H1 (cell line): ENCODE measurements around the gene MUC5AC. TPM values are rescaled to one million over a fixed set of nuclear protein-coding genes. Genes with fewer than 3 reads are reported as not detected.

Experiments
- CTCF ChIA-PET: fragments of 300-600 bp; sonication (Branson Sonifier 250); formaldehyde crosslinking; loops from one replicate; lab custom pipeline; 2021; ENCODE audit not compliant: partially characterized antibody; lab: Charles Lee
- POLR2A ChIA-PET: fragments of 300-600 bp; sonication (Branson Sonifier 250); formaldehyde crosslinking; loops from one replicate; lab custom pipeline; 2021; ENCODE audit warnings: inconsistent platforms; ENCODE audit not compliant: partially characterized antibody; lab: Charles Lee
- DNase-seq, 2 experiments: peaks; one replicate each; pipeline versions ENCODE4 v3.0.0 to v3.0.0-alpha.2; 2010 to 2022; ENCODE audit warnings: low spot score in 2 of 2, low read depth in 1 of 2, mixed read lengths in 1 of 2
- FAIRE-seq: peaks from 2 replicates; lab custom pipeline; 2011; peaks lifted over from hg19 to GRCh38; lab: Jason Lieb, UNC
- H2AFZ ChIP-seq: 2 replicates; pipeline ENCODE4 v1.8.1; 2012; ENCODE audit warnings: low read length, inconsistent platforms
- H2AK5ac ChIP-seq: 2 replicates; pipeline ENCODE4 v1.6.1; 2013; ENCODE audit warnings: low read depth, low read length
- H2BK120ac ChIP-seq: replicated peaks from 2 replicates; pipeline ENCODE3; 2013; ENCODE audit warnings: low read depth, low read length, inconsistent platforms
- H2BK12ac ChIP-seq: 2 replicates; pipeline ENCODE4 v1.6.1; 2013; ENCODE audit warnings: low read depth, low read length
- H2BK15ac ChIP-seq: 2 replicates; pipeline ENCODE4 v1.6.1; 2013; ENCODE audit warnings: low read length
- H2BK20ac ChIP-seq: 2 replicates; pipeline ENCODE4 v1.6.1; 2013; ENCODE audit warnings: low read length
- H2BK5ac ChIP-seq: 2 replicates; pipeline ENCODE4 v1.6.1; 2013; ENCODE audit warnings: low read depth, low read length
- H3K14ac ChIP-seq: 2 replicates; pipeline ENCODE4 v1.6.1; 2013; ENCODE audit warnings: inconsistent platforms; ENCODE audit not compliant: insufficient read length
- H3K18ac ChIP-seq: 2 replicates; pipeline ENCODE4 v1.6.1; 2013; ENCODE audit warnings: low read length; ENCODE audit errors: extremely low read depth
- H3K23ac ChIP-seq: 2 replicates; pipeline ENCODE4 v1.6.1; 2013; ENCODE audit warnings: inconsistent platforms; ENCODE audit not compliant: insufficient read length
- H3K23me2 ChIP-seq: 2 replicates; pipeline ENCODE4 v1.6.1; 2013; ENCODE audit warnings: low read depth, low read length
- H3K27ac ChIP-seq: 2 replicates; pipeline ENCODE4 v1.6.1; 2011; ENCODE audit warnings: low read depth, low read length, inconsistent platforms
- H3K27me3 ChIP-seq, 4 experiments: replicated peaks in 1 of 4; 1 replicate in 1 of 4; 2 replicates in 3 of 4; pipeline versions ENCODE4 v1.6.1 to v1.8.1; 2011 to 2013; ENCODE audit warnings: low read length in 3 of 4, mild to moderate bottlenecking in 3 of 4, inconsistent platforms in 2 of 4, mixed read lengths in 2 of 4, moderate library complexity in 1 of 4; ENCODE audit not compliant: control insufficient read depth in 3 of 4, insufficient read depth in 3 of 4; ENCODE audit errors: extremely low read depth in 1 of 4
- H3K36me3 ChIP-seq, 4 experiments: 2 replicates each; pipeline versions ENCODE4 v1.6.1 to v1.8.1; 2011 to 2013; ENCODE audit warnings: mild to moderate bottlenecking in 4 of 4, low read length in 3 of 4, moderate library complexity in 2 of 4, control low read depth in 1 of 4, inconsistent platforms in 1 of 4; ENCODE audit not compliant: insufficient read depth in 4 of 4, control insufficient read depth in 2 of 4
- H3K4ac ChIP-seq: replicated peaks from 2 replicates; pipeline ENCODE3; 2013; ENCODE audit warnings: low read length, low read depth, mixed read lengths, inconsistent platforms; ENCODE audit not compliant: insufficient read length
- H3K4me1 ChIP-seq, 4 experiments: replicated peaks in 1 of 4; 1 replicate in 1 of 4; 2 replicates in 3 of 4; pipeline versions ENCODE4 v1.6.1 to v1.8.1; 2011 to 2013; ENCODE audit warnings: low read length in 3 of 4, inconsistent platforms in 2 of 4, mixed read lengths in 1 of 4; ENCODE audit not compliant: insufficient read depth in 4 of 4, control insufficient read depth in 3 of 4
- H3K4me2 ChIP-seq, 2 experiments: 2 replicates each; pipeline versions ENCODE4 v1.6.1 to v1.8.1; 2011 to 2013; ENCODE audit warnings: low read depth in 2 of 2, low read length in 2 of 2, control low read depth in 1 of 2, inconsistent platforms in 1 of 2, mild to moderate bottlenecking in 1 of 2; ENCODE audit not compliant: insufficient read depth in 1 of 2
- H3K4me3 ChIP-seq, 4 experiments: fragments of 200-600, 300-600 bp in 1 of 4; sonication (generic), shearing (Covaris generic), sonication (Bioruptor Twin) in 1 of 4; 2 replicates each; pipeline versions ENCODE4 v1.5.1 to v1.8.1; 2011 to 2016; ENCODE audit warnings: low read length in 4 of 4, low read depth in 3 of 4, control low read depth in 2 of 4, inconsistent platforms in 2 of 4, mild to moderate bottlenecking in 2 of 4, mixed read lengths in 1 of 4, moderate library complexity in 1 of 4; ENCODE audit not compliant: insufficient read depth in 2 of 4; ENCODE audit errors: extremely low read depth in 1 of 4
- H3K56ac ChIP-seq: replicated peaks from 2 replicates; pipeline ENCODE3; 2013; ENCODE audit warnings: low read depth, mild to moderate bottlenecking, mixed read lengths, low read length, inconsistent platforms; ENCODE audit not compliant: insufficient read length
- H3K79me1 ChIP-seq: 2 replicates; pipeline ENCODE4 v1.6.1; 2013; ENCODE audit warnings: low read depth, low read length, control low read depth
- H3K79me2 ChIP-seq, 2 experiments: 2 replicates each; pipeline versions ENCODE4 v1.6.1 to v1.8.1; 2012 to 2013; ENCODE audit warnings: low read length in 2 of 2, mild to moderate bottlenecking in 2 of 2, inconsistent platforms in 1 of 2; ENCODE audit not compliant: insufficient read depth in 2 of 2, control insufficient read depth in 1 of 2
- H3K9ac ChIP-seq, 4 experiments: replicated peaks in 1 of 4; 1 replicate in 1 of 4; 2 replicates in 3 of 4; pipeline versions ENCODE4 v1.6.1 to v1.8.1; 2011 to 2013; ENCODE audit warnings: low read depth in 3 of 4, low read length in 3 of 4, control low read depth in 2 of 4, mild to moderate bottlenecking in 2 of 4, moderate library complexity in 2 of 4, inconsistent platforms in 1 of 4; ENCODE audit errors: extremely low read depth in 1 of 4
- H3K9me3 ChIP-seq, 2 experiments: 2 replicates each; pipeline versions ENCODE4 v1.6.1 to v1.8.1; 2012 to 2013; ENCODE audit warnings: mild to moderate bottlenecking in 2 of 2, moderate library complexity in 2 of 2, control low read depth in 1 of 2, inconsistent platforms in 1 of 2, low read depth in 1 of 2, low read length in 1 of 2, mixed read lengths in 1 of 2; ENCODE audit not compliant: insufficient read depth in 2 of 2
- H4K20me1 ChIP-seq, 2 experiments: replicated peaks in 1 of 2; 2 replicates each; pipeline versions ENCODE3 to v1.8.1; 2011 to 2013; ENCODE audit warnings: inconsistent platforms in 2 of 2, low read length in 2 of 2, mild to moderate bottlenecking in 1 of 2; ENCODE audit not compliant: insufficient read depth in 2 of 2, control insufficient read depth in 1 of 2
- H4K5ac ChIP-seq: 2 replicates; pipeline ENCODE4 v1.6.1; 2013; ENCODE audit warnings: low read length, low read depth, mixed read lengths, inconsistent platforms; ENCODE audit not compliant: insufficient read length
- H4K8ac ChIP-seq: 2 replicates; pipeline ENCODE4 v1.8.0; 2013; ENCODE audit warnings: mild to moderate bottlenecking, moderate library complexity, low read length, inconsistent platforms; ENCODE audit not compliant: insufficient read depth; ENCODE audit errors: extremely low read depth
- H4K91ac ChIP-seq: replicated peaks from 2 replicates; pipeline ENCODE3; 2013; ENCODE audit warnings: low read length, mixed read lengths, inconsistent platforms; ENCODE audit not compliant: insufficient read length
- ASH2L ChIP-seq: fragments of 200-600, 300-600 bp; sonication (generic); IDR thresholded peaks from one replicate; pipeline ENCODE4 v1.7.1; 2017; ENCODE audit warnings: low read length
- CHD1 ChIP-seq: IDR thresholded peaks from 2 replicates; pipeline ENCODE4 v1.6.1; 2012; ENCODE audit warnings: low read depth, low read length, improper control_type of control experiment
- CTBP2 ChIP-seq: IDR thresholded peaks from 2 replicates; pipeline ENCODE4 v1.7.0; 2011; ENCODE audit warnings: borderline replicate concordance, mild to moderate bottlenecking, moderate library complexity, mixed read lengths, low read length; ENCODE audit not compliant: insufficient read depth, insufficient read length
- RNF2 ChIP-seq: fragments of 200-900, 300-1000 bp; sonication (generic); IDR thresholded peaks from 2 replicates; pipeline ENCODE4 v1.7.1; 2016; ENCODE audit warnings: borderline replicate concordance, low read depth, mild to moderate bottlenecking, antibody characterized with exemption, low read length; ENCODE audit not compliant: poor library complexity, severe bottlenecking; ENCODE audit errors: missing control alignments
- SP4 ChIP-seq: IDR thresholded peaks from 2 replicates; pipeline ENCODE4 v1.6.1; 2012; ENCODE audit warnings: low read length, inconsistent platforms
- SRF ChIP-seq: IDR thresholded peaks from 2 replicates; pipeline ENCODE4 v1.6.1; 2011; ENCODE audit warnings: mild to moderate bottlenecking, low read depth, low read length, moderate library complexity
- SUZ12 ChIP-seq: fragments of 200-600 bp; sonication (generic); IDR thresholded peaks from 2 replicates; pipeline ENCODE4 v1.6.1; 2012; ENCODE audit warnings: mild to moderate bottlenecking, inconsistent platforms, low read length, moderate library complexity, mixed read lengths
- TCF12 ChIP-seq: IDR thresholded peaks from 2 replicates; pipeline ENCODE4 v1.6.1; 2011; ENCODE audit warnings: low read depth, mild to moderate bottlenecking, low read length
- YY1 ChIP-seq: IDR thresholded peaks from 2 replicates; pipeline ENCODE4 v1.6.1; 2011; ENCODE audit warnings: low read depth, mild to moderate bottlenecking, low read length
- WGBS, 2 experiments: shearing (Covaris generic) in 1 of 2; methylation state at CpG; one replicate each; pipeline versions ENCODE4 v1.1.6 to v1.1.7; 2013 to 2015; ENCODE audit warnings: low lambda C conversion rate in 2 of 2, mixed read lengths in 2 of 2, inconsistent platforms in 1 of 2, low coverage in 1 of 2, missing lambda C conversion rate in 1 of 2; ENCODE audit not compliant: insufficient replicate concordance in 2 of 2, insufficient coverage in 1 of 2, insufficient read length in 1 of 2; ENCODE audit errors: extremely low coverage in 1 of 2, missing lambda C conversion rate in 1 of 2; 5-methylcytosine and 5-hydroxymethylcytosine counted together
- polyA plus RNA-seq, 7 experiments: library from polyadenylated mRNA; depleted of rRNA in 3 of 7; stranded (reverse) in 5 of 7; unstranded in 2 of 7; fragments of >200 nt in 5 of 7; fragments of 200-250 nt in 2 of 7; gene quantifications; 1 replicate in 5 of 7; 2 replicates in 1 of 7; 4 replicates in 1 of 7; pipeline versions ENCODE4 v1.2.1 to v1.2.3, GENCODE V29; 2011 to 2013; ENCODE audit warnings: missing spikeins in 2 of 7, mixed read lengths in 2 of 7
- total RNA-seq: library from RNA; stranded (reverse); fragmentation: NEBNext Ultra II Directional; extraction: Animal tissue kit (Norgen Biotek cat#: 25700); gene quantifications from 2 replicates; pipeline ENCODE4 v1.2.1, GENCODE V29; 2021
- TF ChIP-seq, protein P1 (sequence below), 3 experiments: IDR thresholded peaks; 1 replicate in 2 of 3; 2 replicates in 1 of 3; pipeline versions ENCODE4 v1.5.1 to v1.6.1; 2011; ENCODE audit warnings: low read length in 3 of 3, mild to moderate bottlenecking in 3 of 3, inconsistent platforms in 2 of 3, low read depth in 1 of 3, moderate library complexity in 1 of 3; ENCODE audit not compliant: insufficient read depth in 1 of 3; ENCODE audit errors: control extremely low read depth in 1 of 3

MUC5AC gene
- total and polyA plus RNA-seq, 2 of the 8 experiments (the other 6 are each of a cell fraction or from before 2014, with no cell fraction given), result not detected

DNA sequence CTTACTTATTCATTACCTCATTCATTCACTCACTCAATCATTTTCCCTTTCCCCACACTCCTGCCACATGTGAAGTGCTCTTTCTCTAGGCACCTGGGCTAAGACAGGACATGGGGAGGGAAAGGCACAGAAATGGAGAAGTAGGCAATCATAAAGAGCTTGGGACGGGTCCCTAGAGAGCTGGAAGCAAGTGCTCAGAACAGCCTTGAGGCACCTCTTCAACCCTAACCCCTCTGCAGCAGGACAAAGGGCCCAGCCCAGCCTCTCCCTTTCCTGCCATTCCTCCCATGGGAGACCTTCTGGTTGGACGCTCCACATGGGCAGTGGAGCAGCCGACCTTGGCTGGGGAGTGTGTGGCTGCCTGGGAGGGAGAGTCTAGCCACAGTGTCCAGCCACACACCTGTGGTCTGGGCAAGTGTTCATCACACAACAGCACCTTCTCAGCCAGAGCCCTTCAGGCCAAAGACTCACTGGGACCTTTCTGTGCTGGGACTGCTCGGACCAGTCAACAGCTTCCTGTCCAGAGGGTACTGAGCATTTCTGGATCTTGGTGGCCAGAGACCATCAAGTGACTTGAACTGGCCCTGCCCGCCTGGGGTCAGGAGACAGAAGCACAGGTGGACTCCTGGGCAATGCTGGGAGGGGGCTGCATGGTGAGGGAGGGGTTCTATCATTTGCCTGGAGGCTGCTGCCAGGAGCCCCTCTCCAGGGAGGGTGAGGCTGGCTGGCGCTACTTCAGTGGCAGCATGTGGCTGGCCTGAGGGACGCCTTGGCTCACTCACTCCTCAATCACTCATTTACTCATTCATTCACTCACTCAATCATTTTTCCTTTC is 1.0 kb upstream of the MUC5AC start:
- no peak overlapping the region for H2BK120ac ChIP-seq
- no peak overlapping the region for H3K14ac ChIP-seq
- H3K4me3 ChIP-seq, result no peak overlapping the region
- peaks cover 4 to 43% of the 10 kb centered on the region in 2 experiments; a peak in 3 of 4 replicates for H3K9me3 ChIP-seq
- H3K79me2 ChIP-seq, result no peaks in the 10 kb centered on the region
- no peaks in the 10 kb centered on the region for H3K79me1 ChIP-seq
- no peak overlapping the region for H3K4ac ChIP-seq
- TF ChIP-seq CHD1, result no peak
- TF ChIP-seq SRF, result no peak
- no peak for TF ChIP-seq SP4
- TF ChIP-seq CTBP2, result no peak
- no peak for TF ChIP-seq RNF2
- TF ChIP-seq SUZ12, result no peak
- TF ChIP-seq, protein P1, sequence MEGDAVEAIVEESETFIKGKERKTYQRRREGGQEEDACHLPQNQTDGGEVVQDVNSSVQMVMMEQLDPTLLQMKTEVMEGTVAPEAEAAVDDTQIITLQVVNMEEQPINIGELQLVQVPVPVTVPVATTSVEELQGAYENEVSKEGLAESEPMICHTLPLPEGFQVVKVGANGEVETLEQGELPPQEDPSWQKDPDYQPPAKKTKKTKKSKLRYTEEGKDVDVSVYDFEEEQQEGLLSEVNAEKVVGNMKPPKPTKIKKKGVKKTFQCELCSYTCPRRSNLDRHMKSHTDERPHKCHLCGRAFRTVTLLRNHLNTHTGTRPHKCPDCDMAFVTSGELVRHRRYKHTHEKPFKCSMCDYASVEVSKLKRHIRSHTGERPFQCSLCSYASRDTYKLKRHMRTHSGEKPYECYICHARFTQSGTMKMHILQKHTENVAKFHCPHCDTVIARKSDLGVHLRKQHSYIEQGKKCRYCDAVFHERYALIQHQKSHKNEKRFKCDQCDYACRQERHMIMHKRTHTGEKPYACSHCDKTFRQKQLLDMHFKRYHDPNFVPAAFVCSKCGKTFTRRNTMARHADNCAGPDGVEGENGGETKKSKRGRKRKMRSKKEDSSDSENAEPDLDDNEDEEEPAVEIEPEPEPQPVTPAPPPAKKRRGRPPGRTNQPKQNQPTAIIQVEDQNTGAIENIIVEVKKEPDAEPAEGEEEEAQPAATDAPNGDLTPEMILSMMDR (IDR thresholded peaks at IDR 0.05; ENCODE audit: control extremely low read depth in 1 of 3, insufficient read depth in 1 of 3, low read depth in 1 of 3, low read length in 3 of 3), result no peak
- TF ChIP-seq TCF12, result no peak
- TF ChIP-seq ASH2L, result no peak
- TF ChIP-seq YY1, result no peak
- TF ChIP-seq, all 59 proteins: peak for 0
- no peak for DNase-seq
- Histone ChIP-seq H3K4me2 (no peak overlapping the region), H2AFZ (no peak overlapping the region), H4K5ac (no peak overlapping the region), H2BK12ac (no peak overlapping the region), H3K27me3 (no peaks in the 10 kb centered on the region), H2AK5ac (no peak overlapping the region), H3K9ac (no peak overlapping the region), H4K91ac (no peak overlapping the region), H3K23me2 (peaks cover 13% of the 10 kb centered on the region; the same call in 1 of the 2 replicates), H3K56ac (no peak overlapping the region), H3K18ac (no peak overlapping the region), H4K20me1 (peaks cover 0 to 2% of the 10 kb centered on the region in 2 experiments), H3K27ac (no peak overlapping the region), H2BK15ac (no peak overlapping the region), H3K4me1 (no peaks in the 10 kb centered on the region; a peak in 2 of 7 replicates), H3K23ac (no peak overlapping the region), H2BK20ac (no peak overlapping the region), H4K8ac (no peak overlapping the region), H3K36me3 (no peaks in the 10 kb centered on the region), H2BK5ac (no peak overlapping the region)
- ChIA-PET CTCF (no interaction called here), POLR2A (no interaction called here)
- WGBS, 2 experiments, result 86% methylated on average over 7 of the region's 7 CpGs; no CpG with 5 or more reads in 1 of the 2 experiments
- FAIRE-seq, result no peak
